HFFc6 (cell line): ENCODE measurements around the gene ACOXL. TPM values are rescaled to one million over a fixed set of nuclear protein-coding genes. Genes with fewer than 3 reads are reported as not detected.

Experiments
- DNase-seq: peaks from one replicate; pipeline ENCODE4 v3.0.0-alpha.2; 2018
- H3K27ac Mint-ChIP-seq: 2 replicates; pipeline ENCODE4 v1.8.0; 2020; ENCODE audit warnings: mild to moderate bottlenecking, mixed read lengths
- H3K27me3 Mint-ChIP-seq: 2 replicates; pipeline ENCODE4 v1.8.0; 2021; ENCODE audit warnings: mild to moderate bottlenecking, moderate library complexity, mixed read lengths; ENCODE audit not compliant: insufficient read depth
- H3K36me3 Mint-ChIP-seq: 2 replicates; pipeline ENCODE4 v1.8.0; 2021; ENCODE audit warnings: low read depth, mixed read lengths
- H3K4me1 Mint-ChIP-seq: 2 replicates; pipeline ENCODE4 v1.8.0; 2020; ENCODE audit warnings: low read depth, mixed read lengths
- H3K4me3 Mint-ChIP-seq: 2 replicates; pipeline ENCODE4 v1.8.0; 2020; ENCODE audit warnings: mild to moderate bottlenecking, moderate library complexity, mixed read lengths
- H3K9me3 Mint-ChIP-seq: 2 replicates; pipeline ENCODE4 v1.8.0; 2020; ENCODE audit warnings: mild to moderate bottlenecking, mixed read lengths
- total RNA-seq, 6 experiments: library from RNA; stranded (reverse); fragmentation: NEBNext Ultra II Directional; extraction: Animal tissue kit (Norgen Biotek cat#: 25700); gene quantifications; 2 replicates in 1 of 6; 3 replicates in 5 of 6; pipeline ENCODE4 v1.2.3, GENCODE V29; 2021
- TF ChIP-seq, protein P1 (sequence below): fragments of 200-600 bp; sonication (generic); IDR thresholded peaks from 2 replicates; pipeline ENCODE4 v1.5.0; 2021; ENCODE audit warnings: antibody characterized with exemption, mild to moderate bottlenecking

Gene ACOXL
- total RNA-seq, 6 experiments from 2014 or later: not detected

GRCh38 chr2:110980339-110981062, 248.1 kb downstream of the ACOXL start:
- TF ChIP-seq, protein P1, sequence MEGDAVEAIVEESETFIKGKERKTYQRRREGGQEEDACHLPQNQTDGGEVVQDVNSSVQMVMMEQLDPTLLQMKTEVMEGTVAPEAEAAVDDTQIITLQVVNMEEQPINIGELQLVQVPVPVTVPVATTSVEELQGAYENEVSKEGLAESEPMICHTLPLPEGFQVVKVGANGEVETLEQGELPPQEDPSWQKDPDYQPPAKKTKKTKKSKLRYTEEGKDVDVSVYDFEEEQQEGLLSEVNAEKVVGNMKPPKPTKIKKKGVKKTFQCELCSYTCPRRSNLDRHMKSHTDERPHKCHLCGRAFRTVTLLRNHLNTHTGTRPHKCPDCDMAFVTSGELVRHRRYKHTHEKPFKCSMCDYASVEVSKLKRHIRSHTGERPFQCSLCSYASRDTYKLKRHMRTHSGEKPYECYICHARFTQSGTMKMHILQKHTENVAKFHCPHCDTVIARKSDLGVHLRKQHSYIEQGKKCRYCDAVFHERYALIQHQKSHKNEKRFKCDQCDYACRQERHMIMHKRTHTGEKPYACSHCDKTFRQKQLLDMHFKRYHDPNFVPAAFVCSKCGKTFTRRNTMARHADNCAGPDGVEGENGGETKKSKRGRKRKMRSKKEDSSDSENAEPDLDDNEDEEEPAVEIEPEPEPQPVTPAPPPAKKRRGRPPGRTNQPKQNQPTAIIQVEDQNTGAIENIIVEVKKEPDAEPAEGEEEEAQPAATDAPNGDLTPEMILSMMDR: no peak
- DNase-seq: no peak
- Mint-ChIP-seq H3K4me1 (no peaks in the 10 kb centered on the region), H3K27me3 (peaks cover 19% of the 10 kb centered on the region), H3K9me3 (no peaks in the 10 kb centered on the region), H3K27ac (no peak overlapping the region), H3K36me3 (no peaks in the 10 kb centered on the region), H3K4me3 (no peak overlapping the region)

DNA sequence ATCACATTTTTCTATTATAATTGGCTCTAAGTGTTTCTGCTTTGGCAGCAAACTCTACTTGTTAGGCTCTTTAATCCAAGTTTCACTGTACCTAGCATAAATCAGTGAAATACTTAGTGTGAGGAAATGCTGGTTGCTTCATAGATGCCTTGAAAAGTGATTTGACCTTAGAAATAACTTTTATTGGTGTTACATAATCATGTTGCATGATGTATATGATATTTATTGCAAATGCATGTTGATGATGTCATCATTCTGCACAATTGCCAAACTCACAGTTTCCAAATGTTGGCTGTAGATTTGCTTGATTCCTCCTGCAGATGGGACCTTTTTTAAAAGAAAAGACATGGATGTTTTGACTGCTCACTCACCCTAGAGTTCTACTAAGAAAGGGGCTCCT, 250.8 kb downstream of the ACOXL start:
- no peak overlapping the region for H3K27ac Mint-ChIP-seq
- no peaks in the 10 kb centered on the region for H3K4me1 Mint-ChIP-seq
- H3K9me3 Mint-ChIP-seq: no peaks in the 10 kb centered on the region
- no peaks in the 10 kb centered on the region for H3K36me3 Mint-ChIP-seq
- peaks cover 9% of the 10 kb centered on the region for H3K27me3 Mint-ChIP-seq
- H3K4me3 Mint-ChIP-seq: no peak overlapping the region
- DNase-seq: no peak
- TF ChIP-seq, protein P1: no peak

GRCh38 chr2:110984694-110985490, 252.5 kb downstream of the ACOXL start:
- DNase-seq: no peak
- H3K4me1 Mint-ChIP-seq: no peaks in the 10 kb centered on the region

DNA sequence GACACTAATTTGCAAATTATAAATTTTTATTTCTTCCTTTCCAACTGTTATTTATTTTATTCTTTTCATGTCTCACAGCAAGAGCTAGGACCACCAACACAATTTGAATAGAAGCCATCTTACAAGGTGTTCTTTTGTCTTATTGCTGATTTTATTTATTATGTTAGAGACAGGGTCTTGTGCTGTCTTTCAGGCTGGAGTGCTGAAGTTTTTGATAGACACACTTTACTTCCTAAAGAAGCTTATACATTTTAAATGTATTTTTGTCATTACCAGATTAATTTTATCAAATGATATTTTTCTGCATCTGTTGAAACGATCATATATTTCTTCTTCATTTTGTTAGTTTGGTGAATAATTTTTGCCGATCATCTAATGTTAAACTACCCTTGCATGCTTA, 258.1 kb downstream of the ACOXL start:
- no peak for DNase-seq
- H3K4me3 Mint-ChIP-seq: no peak overlapping the region
- H3K4me1 Mint-ChIP-seq: no peaks in the 10 kb centered on the region
- H3K9me3 Mint-ChIP-seq: no peaks in the 10 kb centered on the region
- TF ChIP-seq, protein P1: no peak
- no peak overlapping the region for H3K27ac Mint-ChIP-seq
- H3K27me3 Mint-ChIP-seq: peaks cover 13% of the 10 kb centered on the region
- no peaks in the 10 kb centered on the region for H3K36me3 Mint-ChIP-seq

More at GRCh38 chr2:110984694-110985490, 252.5 kb downstream of the ACOXL start:
- TF ChIP-seq, protein P1: no peak
- H3K27me3 Mint-ChIP-seq: peaks cover 10% of the 10 kb centered on the region
- no peaks in the 10 kb centered on the region for H3K9me3 Mint-ChIP-seq
- no peak overlapping the region for H3K4me3 Mint-ChIP-seq
- no peaks in the 10 kb centered on the region for H3K36me3 Mint-ChIP-seq
- H3K27ac Mint-ChIP-seq: no peak overlapping the region

DNA sequence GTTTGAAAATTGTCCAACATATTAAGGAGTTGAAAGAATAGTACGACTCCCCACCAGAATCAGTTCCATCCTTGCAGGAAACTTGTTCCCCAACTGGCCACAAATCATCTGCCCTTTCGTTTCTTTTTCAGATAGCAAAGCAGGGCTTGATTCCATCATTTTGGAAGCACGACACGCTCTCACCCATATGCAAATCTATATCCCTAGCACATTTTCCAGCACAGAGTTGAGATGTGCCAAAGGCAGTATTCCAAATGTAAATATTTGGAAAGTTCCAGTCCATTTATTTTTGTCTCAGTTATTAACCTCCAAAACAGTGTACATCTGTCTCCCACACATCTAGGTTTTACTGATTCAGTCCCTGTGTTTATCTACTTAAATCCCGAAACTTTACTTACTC, 259.5 kb downstream of the ACOXL start:
- Mint-ChIP-seq H3K36me3 (no peaks in the 10 kb centered on the region), H3K27me3 (peaks cover 13% of the 10 kb centered on the region), H3K9me3 (no peaks in the 10 kb centered on the region), H3K4me1 (no peaks in the 10 kb centered on the region), H3K27ac (no peak overlapping the region), H3K4me3 (no peak overlapping the region)
- DNase-seq: no peak
- TF ChIP-seq, protein P1: no peak
